NCI-H82 treated with DMSO at 0.1 percent for 48 hours (cell line): Measurements from ENCODE around the gene PIERCE2.
"Not testable (repeated sequence)": the region's sequence is repeated elsewhere in the genome, so short reads cannot be mapped to it uniquely, and the experiment has no call there.

ENCODE experiments used
- DNase-seq: peaks from one replicate; lab custom pipeline; 2025; ENCODE audit not compliant: unreplicated experiment; lab: John Stamatoyannopoulos, UW

Gene PIERCE2

GRCh38 chr15:55422089-55422488 is 13.8 kb downstream of the PIERCE2 start:
- DNase-seq, result no peak

GRCh38 chr15:55434989-55435825 is 26.9 kb downstream of the PIERCE2 start:
- peak; percentile 30 for DNase-seq

- DNase-seq, result not testable (repeated sequence)
Observed at GRCh38 chr15:55443141-55443540, 34.8 kb downstream of the PIERCE2 start.

GRCh38 chr15:55445936-55446335 is 37.6 kb downstream of the PIERCE2 start:
- not testable (repeated sequence) for DNase-seq

GRCh38 chr15:55446379-55447029 is 38.2 kb downstream of the PIERCE2 start:
- not testable (repeated sequence) for DNase-seq

GRCh38 chr15:55447030-55447394 is 38.7 kb downstream of the PIERCE2 start:
- DNase-seq, result not testable (repeated sequence)

- no peak for DNase-seq
Observed at GRCh38 chr15:55457401-55458022, 49.2 kb downstream of the PIERCE2 start.

GRCh38 chr15:55461447-55461846 is 53.2 kb downstream of the PIERCE2 start:
- DNase-seq, result no peak

- no peak for DNase-seq
Observed at GRCh38 chr15:55468321-55468720, 60.0 kb downstream of the PIERCE2 start.
